Mucosa of descending colon (tissue), 3 donors: ENCODE measurements around the gene WEE2. TPM values are rescaled to one million over a fixed set of nuclear protein-coding genes. Genes with fewer than 3 reads are reported as not detected.
"Not testable (repeated sequence)": the region's sequence is repeated elsewhere in the genome, so short reads cannot be mapped to it uniquely, and the experiment has no call there.

Source experiments
- ATAC-seq: fragments of 200-7000 bp; cut with Tn5 transposase; one replicate; pipeline ENCODE4 v1.9.1; 2020; ENCODE audit warnings: mild to moderate bottlenecking, moderate library complexity
- DNase-seq, 3 donors: peaks; one replicate each; pipeline ENCODE4 v3.0.0-alpha.2; 2020
- H3K36me3 ChIP-seq: fragments of 200-600 bp; one replicate; pipeline ENCODE4 v1.8.0; 2021; ENCODE audit warnings: low read depth, mild to moderate bottlenecking
- H3K4me1 ChIP-seq: fragments of 200-600 bp; one replicate; pipeline ENCODE4 v1.8.0; 2021; ENCODE audit warnings: low read depth, mild to moderate bottlenecking
- H3K4me3 ChIP-seq: fragments of 200-600 bp; one replicate; pipeline ENCODE4 v1.8.0; 2021; ENCODE audit warnings: mild to moderate bottlenecking
- H3K9me3 ChIP-seq: fragments of 200-600 bp; one replicate; pipeline ENCODE4 v1.8.0; 2021; ENCODE audit warnings: mild to moderate bottlenecking
- intact Hi-C, 2 donors: fragments of 100-400 bp; cut with DNase I in 1 of 2; cut with micrococcal nuclease in 1 of 2; formaldehyde crosslinking; loops; one replicate each; pipeline versions ENCODE4 v1.11.0 to v1.11.1; 2022; cut with DNase I, micrococcal nuclease
- total RNA-seq, 3 donors: library from RNA; stranded (reverse); fragmentation: NEBNext Ultra II Directional in 2 of 3; extraction: Animal tissue kit (Norgen Biotek cat#: 25700) in 2 of 3; gene quantifications; one replicate each; pipeline versions ENCODE4 v1.2.1 to v1.2.4, GENCODE V29; 2021 to 2023
- TF ChIP-seq, protein P1 (sequence below): fragments of 200-600 bp; IDR thresholded peaks from one replicate; pipeline ENCODE4 v1.8.0; 2022; ENCODE audit warnings: antibody characterized with exemption, mild to moderate bottlenecking
- donor health status: DM: no; HTN: no; CAD: no; lungs with moderate emphysema.
- donor health status: DM: no; HTN: no; CAD: no.
- donor health status: DM: no; HTN: yes; CAD: no.

Gene WEE2
- total RNA-seq, 3 donors from 2014 or later: not detected

- DNase-seq (no peak), ATAC-seq (no peak)
- H3K4me1 ChIP-seq: no peaks in the 10 kb centered on the region
- H3K9me3 ChIP-seq: no peaks in the 10 kb centered on the region
- H3K4me3 ChIP-seq: no peak within 1 kb of the TSS
- TF ChIP-seq, protein P1, sequence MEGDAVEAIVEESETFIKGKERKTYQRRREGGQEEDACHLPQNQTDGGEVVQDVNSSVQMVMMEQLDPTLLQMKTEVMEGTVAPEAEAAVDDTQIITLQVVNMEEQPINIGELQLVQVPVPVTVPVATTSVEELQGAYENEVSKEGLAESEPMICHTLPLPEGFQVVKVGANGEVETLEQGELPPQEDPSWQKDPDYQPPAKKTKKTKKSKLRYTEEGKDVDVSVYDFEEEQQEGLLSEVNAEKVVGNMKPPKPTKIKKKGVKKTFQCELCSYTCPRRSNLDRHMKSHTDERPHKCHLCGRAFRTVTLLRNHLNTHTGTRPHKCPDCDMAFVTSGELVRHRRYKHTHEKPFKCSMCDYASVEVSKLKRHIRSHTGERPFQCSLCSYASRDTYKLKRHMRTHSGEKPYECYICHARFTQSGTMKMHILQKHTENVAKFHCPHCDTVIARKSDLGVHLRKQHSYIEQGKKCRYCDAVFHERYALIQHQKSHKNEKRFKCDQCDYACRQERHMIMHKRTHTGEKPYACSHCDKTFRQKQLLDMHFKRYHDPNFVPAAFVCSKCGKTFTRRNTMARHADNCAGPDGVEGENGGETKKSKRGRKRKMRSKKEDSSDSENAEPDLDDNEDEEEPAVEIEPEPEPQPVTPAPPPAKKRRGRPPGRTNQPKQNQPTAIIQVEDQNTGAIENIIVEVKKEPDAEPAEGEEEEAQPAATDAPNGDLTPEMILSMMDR: no peak
- H3K36me3 ChIP-seq: no peaks in the 10 kb centered on the region
- intact Hi-C loops: no loop called here
These were observed 55.6 kb downstream of the WEE2 start, which contains the start of gene TAS2R3 for GRCh38 chr7:141763797-141764196. TSS of gene TAS2R3 (plus strand) at chr7:141764097. CDS start at chr7:141764159, 62 bp downstream.

GRCh38 chr7:141770083-141770583, 62.0 kb downstream of the WEE2 start:
- H3K4me3 ChIP-seq, DNase-seq, H3K9me3 ChIP-seq, H3K4me1 ChIP-seq, intact Hi-C loops, H3K36me3 ChIP-seq, ATAC-seq: not testable (repeated sequence)

DNA sequence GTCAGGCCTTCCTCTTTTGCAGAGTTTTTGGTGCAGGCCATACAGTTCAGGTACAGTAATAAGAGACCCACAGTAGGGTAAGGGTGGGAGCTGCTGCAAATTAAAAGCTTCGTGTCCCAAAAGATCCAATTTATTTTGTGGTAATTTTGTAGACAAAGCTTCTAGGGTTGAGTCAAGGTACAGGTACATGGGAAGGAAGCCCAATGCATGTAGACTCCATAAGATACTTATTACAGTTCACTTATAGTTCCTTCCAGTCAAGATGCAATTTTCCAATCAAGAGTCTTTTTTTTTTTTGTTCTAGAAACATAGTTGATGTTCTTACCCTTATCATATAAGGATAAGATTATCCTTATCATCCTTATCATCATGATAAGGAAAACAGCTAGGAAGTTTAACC, 68.2 kb downstream of the WEE2 start, which contains the start of gene TAS2R4:
TAS2R4 (plus strand) TSS at position 301 of the 400 bp plus-strand sequence. CDS start 1,815 bp downstream, outside the sequence.
- TF ChIP-seq, protein P1: no peak
- H3K9me3 ChIP-seq: peaks cover 9% of the 10 kb centered on the region
- no peak for DNase-seq
- H3K4me3 ChIP-seq: no peak within 1 kb of the TSS
- no peaks in the 10 kb centered on the region for H3K4me1 ChIP-seq
- no peaks in the 10 kb centered on the region for H3K36me3 ChIP-seq
- ATAC-seq: no peak
- intact Hi-C loops: no loop called here

Other genes starting within 250 kb of the WEE2 start
- gene AGK, start 156.9 kb upstream of the WEE2 start, total RNA-seq: 10 to 100 TPM; 16.7 to 20.7 (median 17.6) TPM
- gene DENND11, start 6.2 kb upstream of the WEE2 start, total RNA-seq: 10 to 100 TPM; 25.6 to 38.1 (median 28.0) TPM
- 10 to 100 TPM; 67.3 to 96.4 (median 81.6) TPM for gene SSBP1, start 30.0 kb downstream of the WEE2 start, total RNA-seq
- gene TAS2R3, start 55.7 kb downstream of the WEE2 start, total RNA-seq: 1 to 10 TPM; 1.8 to 3.0 (median 2.7) TPM
- gene TAS2R4, start 68.3 kb downstream of the WEE2 start, total RNA-seq: 1 to 10 TPM; 1.1 to 2.3 (median 2.1) TPM
- 1 to 10 TPM; 1.1 to 2.7 (median 2.4) TPM for gene TAS2R5, start 81.9 kb downstream of the WEE2 start, total RNA-seq
- gene PRSS37, start 133.1 kb downstream of the WEE2 start, total RNA-seq: not detected
- gene OR9A4, start 208.0 kb downstream of the WEE2 start, total RNA-seq: under 1 TPM in 1 of 3 donors, not detected in 2; 0.26 TPM
- gene CLEC5A, start 238.6 kb downstream of the WEE2 start, total RNA-seq: under 1 TPM in 2 of 3 donors, not detected in 1; 0.38 to 0.41 TPM